ENCODE results near the gene CTSC.

The CTSC gene

GRCh38 chr11:88317536-88317935, 20.0 kb downstream of the CTSC start:
- no peak for DNase-seq (ENCODE audit: low read depth)

DNA sequence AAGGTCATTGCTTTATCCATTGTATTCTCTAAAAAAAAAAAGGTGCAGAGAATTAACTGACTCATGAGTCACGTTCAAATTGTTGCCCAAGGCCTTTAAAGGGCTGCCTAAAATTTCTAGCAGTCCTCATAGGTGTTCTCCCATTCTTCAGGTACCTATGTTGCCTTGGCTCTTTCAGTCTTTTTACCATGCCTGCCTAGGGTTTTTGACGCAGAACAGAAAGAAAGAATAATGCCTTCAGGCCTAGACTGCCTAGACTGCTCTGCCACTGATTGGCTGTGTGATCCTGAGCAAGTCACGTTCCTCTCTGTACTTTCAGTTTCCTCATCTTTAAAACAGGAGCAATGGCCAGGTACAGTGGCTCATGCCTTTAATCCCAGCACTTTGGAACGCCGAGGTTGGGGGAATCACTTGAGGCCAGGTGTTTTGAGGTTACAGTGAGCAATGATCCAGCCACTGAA, 21.5 kb downstream of the CTSC start:
- DNase-seq (ENCODE audit: low read depth): no peak

DNA sequence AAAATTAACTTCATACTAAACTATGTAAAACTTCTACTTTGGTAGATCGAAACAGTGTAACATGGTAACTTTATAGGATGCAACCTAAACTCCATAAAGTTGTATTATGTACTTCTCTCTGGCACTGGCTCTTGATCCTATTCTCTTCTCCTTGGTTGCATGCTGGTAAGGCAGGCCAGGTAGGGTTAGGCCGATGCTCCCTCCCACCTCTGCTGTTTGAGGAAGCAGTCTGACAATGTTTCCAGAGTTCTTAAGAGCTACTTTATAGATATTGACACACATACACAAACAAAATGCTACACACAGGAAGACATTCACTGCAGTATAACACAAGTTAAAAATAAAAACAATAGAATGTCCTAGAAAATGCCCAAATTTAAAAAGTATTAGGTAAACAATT, 22.5 kb downstream of the CTSC start:
- DNase-seq (ENCODE audit: low read depth): no peak

GRCh38 chr11:88313441-88313840, 24.1 kb downstream of the CTSC start:
- DNase-seq (ENCODE audit: low read depth): no peak

- DNase-seq (ENCODE audit: low read depth): no peak
Observed at GRCh38 chr11:88312628-88313027, 24.9 kb downstream of the CTSC start.

- no peak for DNase-seq (ENCODE audit: low read depth)
Observed at GRCh38 chr11:88310246-88310645, 27.3 kb downstream of the CTSC start.

DNA sequence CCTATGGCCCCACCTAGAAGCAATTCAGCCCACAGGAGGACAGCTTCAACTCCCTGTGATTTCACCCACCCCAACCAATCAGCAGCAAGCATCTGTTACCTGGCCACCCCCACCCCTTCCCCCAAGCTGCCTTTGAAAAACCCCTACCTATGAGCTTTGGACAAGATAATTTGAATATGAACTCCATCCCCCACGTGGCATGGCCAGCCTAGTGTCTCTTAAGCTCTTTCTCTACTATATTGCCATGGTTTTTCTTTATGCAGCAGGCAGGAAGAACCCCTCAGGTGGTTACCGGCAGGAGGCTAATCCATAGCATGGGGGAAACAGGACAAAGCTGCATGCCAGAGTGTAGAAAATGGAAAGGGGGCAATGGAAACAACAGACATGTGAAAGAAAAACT, 29.0 kb downstream of the CTSC start:
- DNase-seq (ENCODE audit: low read depth): no peak

DNA sequence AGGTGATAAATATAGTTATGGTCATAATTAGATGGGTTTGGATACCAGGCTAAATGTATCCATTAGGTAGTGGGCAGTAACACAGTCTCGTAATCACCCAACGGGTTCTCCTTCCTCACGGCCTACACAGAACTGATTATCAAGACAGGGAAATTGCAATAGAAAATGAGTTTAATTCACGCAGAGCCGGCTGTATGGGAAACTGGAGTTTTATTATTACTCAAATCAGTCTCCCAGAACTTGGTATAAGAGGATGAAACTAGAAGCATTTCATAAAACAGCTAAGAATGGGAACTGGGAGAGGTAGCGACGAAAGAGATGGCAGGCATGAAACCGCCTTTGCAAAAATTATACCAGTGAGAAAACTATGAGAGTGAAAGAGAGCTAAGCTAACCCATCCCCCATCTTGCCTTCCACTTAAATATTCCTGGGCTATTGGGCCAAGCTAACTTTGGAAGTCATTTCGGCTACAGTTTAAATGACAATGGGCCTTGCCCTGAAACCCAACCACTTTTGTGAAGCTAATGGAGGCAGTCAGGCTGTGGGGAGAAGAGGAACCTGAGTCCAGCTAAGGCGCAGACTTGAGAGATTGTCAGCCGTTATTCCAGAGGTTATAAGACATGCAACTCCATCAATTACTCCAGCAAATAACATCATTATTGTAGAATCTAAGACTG, 29.6 kb downstream of the CTSC start:
- DNase-seq (ENCODE audit: low read depth): no peak

DNA sequence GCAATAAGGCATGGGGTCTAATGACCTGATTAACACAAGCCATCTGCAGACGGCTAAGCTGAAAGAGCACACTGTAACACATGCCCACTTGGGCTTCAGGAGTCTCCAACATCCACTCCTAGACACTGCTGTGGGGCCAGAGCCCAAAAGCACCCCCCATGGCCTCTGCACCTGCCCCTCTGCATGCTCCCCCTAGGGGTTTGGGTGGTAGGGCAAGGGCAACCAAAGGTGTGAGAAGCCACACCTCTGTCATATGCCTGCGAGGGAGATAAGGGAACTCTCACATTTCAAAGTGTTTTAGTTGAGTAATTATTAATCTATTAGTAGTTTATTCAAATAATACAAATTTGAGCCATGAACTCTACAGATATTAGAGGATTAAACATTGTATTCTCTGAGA, 30.8 kb downstream of the CTSC start:
- DNase-seq (ENCODE audit: low read depth): no peak

- DNase-seq (ENCODE audit: low read depth): no peak
Observed at GRCh38 chr11:88305430-88305829, 32.1 kb downstream of the CTSC start.

DNA sequence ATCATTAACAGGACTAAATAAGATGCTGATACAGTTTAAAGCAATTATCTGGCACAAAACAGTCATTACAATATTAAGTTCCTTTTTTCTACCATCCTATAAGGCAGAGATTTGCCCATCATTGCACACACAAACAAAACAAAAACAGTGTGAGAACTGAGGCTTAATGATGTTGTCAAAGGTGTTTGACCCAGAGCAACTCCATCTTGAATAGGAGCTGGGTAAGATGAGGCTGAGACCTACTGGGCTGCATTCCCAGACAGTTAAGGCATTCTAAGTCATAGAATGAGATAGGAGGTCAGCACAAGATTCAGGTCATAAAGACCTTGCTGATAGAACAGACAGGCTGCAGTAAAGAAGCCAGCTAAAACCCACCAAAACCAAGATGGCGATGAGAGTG, 33.2 kb downstream of the CTSC start:
- no peak for DNase-seq (ENCODE audit: low read depth)

GRCh38 chr11:88303037-88303436, 34.5 kb downstream of the CTSC start:
- DNase-seq (ENCODE audit: low read depth): no peak

GRCh38 chr11:88301488-88302140, 35.9 kb downstream of the CTSC start:
- no peak for DNase-seq (ENCODE audit: low read depth)

GRCh38 chr11:88300888-88301487, 36.5 kb downstream of the CTSC start:
- DNase-seq (ENCODE audit: low read depth): no peak

- no peak for DNase-seq (ENCODE audit: low read depth)
Observed at GRCh38 chr11:88297863-88298262, 39.7 kb downstream of the CTSC start.

GRCh38 chr11:88297421-88297820, 40.1 kb downstream of the CTSC start:
- no peak for DNase-seq (ENCODE audit: low read depth)

GRCh38 chr11:88295028-88295427, 42.5 kb downstream of the CTSC start:
- no peak for DNase-seq (ENCODE audit: low read depth)

GRCh38 chr11:88293931-88294330, 43.6 kb downstream of the CTSC start:
- no peak for DNase-seq (ENCODE audit: low read depth)

GRCh38 chr11:88292171-88292843, 45.2 kb downstream of the CTSC start:
- DNase-seq (ENCODE audit: low read depth): no peak

DNA sequence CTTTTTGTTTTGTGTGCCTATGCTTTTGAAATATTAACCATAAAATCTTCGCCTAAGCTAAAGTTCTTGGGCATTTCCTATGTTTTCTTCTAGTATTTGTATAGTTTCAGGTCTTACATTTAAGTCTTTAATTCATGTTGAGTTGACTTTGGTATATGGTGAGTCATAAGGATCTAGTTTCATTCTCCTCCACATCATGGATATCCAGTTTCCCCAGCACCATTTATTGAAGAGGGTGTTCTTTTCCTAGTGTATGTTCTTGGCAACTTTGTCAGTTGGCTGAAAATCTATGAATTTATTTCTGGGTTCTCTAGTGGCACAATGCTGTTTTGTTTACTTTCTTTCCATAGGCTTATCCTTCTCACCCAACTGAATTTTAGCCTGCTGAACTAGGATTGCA, 49.0 kb downstream of the CTSC start:
- no peak for DNase-seq (ENCODE audit: low read depth)

DNA sequence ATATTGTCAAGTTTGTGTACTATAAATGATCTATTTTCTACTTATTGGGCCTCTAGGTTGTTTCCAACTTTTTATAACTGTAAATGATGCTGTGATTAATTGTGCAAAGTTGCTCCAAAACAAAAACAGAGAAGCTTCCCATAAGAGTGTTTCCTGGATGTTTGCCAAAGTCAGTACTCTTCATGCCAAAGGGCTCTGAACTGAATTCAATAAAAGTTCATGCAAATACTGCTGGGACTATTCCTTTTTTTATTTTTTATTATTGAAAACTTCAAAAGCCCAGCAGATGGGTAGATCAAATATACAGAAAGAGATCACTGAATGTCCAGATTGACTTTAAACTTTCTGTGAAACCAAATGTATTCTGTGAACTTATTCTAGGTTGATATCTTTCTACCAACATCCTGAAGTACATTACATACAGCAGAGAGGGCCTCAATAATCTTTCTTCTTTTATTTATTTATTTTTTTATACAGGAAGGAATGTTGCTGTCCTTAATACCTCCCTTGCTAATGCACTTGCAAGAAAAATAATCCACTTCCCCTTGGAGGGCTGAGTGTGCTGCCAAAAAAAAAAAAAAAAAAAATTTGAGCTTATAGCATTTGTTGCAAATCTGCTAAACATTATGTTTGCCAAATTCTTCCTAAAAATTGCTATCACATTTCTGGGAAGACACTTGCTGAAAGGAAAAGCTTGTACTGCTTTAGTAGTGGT, 53.0 kb downstream of the CTSC start:
- no peak for DNase-seq (ENCODE audit: low read depth)

Data from stimulated activated CD8-positive, alpha-beta memory T cell treated with anti-CD3 and anti-CD28 coated beads, Interleukin-15, amount 100 ng/mL, for 24 hours (primary cell).